Measurements from ENCODE around the gene THBS3.
A peak's percentile ranks its signal among the peaks of the same experiment; 100 is the strongest.
"Not testable (repeated sequence)": the region's sequence is repeated elsewhere in the genome, so short reads cannot be mapped to it uniquely, and the experiment has no call there.

THBS3 gene

GRCh38 chr1:155233502-155233901 is 25.8 kb upstream of the THBS3 start:
- not testable (repeated sequence) for DNase-seq

- DNase-seq = not testable (repeated sequence)
Measured at GRCh38 chr1:155232001-155232978, 24.6 kb upstream of the THBS3 start.

- DNase-seq = not testable (repeated sequence)
Measured at GRCh38 chr1:155231302-155231701, 23.6 kb upstream of the THBS3 start.

GRCh38 chr1:155228096-155228427 is 20.4 kb upstream of the THBS3 start:
- no peak for DNase-seq

DNA sequence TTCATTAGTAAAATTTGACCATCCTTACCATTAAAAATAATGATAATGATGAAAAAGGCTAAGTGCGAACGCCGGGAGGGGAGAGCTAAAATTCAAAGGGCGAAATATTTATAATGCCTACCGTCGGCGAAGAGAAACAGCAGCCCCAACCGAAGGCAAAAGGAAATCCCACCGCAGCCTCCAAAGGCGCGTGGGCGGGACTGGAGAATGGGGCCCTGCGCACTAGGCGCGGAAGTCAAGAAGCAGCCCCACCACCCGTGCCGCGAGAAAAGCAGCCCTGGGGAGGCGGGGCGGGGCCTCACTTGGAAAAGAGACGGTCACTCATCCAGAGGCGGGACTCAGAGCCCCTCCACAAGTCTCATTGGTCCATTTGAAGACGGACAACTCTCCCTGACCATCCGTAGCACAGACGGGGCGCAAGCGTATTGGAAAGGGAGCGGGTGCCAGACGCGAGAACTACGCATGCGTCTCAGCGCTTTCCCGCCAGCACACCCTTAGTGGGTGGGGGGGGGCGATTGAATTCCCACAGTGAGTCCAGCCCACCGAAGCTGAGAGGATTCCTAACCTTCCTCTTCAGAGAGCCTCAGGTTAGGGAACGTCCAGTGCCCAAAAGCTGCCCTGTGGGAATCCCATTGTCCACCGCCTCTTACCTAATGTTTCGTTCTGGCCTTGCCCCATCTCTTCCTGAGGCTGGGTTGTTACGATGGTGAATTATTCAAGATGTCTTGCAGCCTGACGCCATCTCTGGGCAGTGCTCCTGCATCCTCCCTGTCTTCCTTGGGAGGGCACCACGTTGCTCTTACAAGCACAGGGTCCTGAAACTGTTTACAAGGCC is 19.8 kb upstream of the THBS3 start:
- DNase-seq = peak; percentile 99

- DNase-seq = peak; percentile 62
Measured at GRCh38 chr1:155226910-155227260, 19.2 kb upstream of the THBS3 start.

- peak; percentile 87 for DNase-seq
Measured at GRCh38 chr1:155226188-155226909, 18.7 kb upstream of the THBS3 start.

- not testable (repeated sequence) for DNase-seq
Measured at GRCh38 chr1:155225404-155225759, 17.7 kb upstream of the THBS3 start.

DNA sequence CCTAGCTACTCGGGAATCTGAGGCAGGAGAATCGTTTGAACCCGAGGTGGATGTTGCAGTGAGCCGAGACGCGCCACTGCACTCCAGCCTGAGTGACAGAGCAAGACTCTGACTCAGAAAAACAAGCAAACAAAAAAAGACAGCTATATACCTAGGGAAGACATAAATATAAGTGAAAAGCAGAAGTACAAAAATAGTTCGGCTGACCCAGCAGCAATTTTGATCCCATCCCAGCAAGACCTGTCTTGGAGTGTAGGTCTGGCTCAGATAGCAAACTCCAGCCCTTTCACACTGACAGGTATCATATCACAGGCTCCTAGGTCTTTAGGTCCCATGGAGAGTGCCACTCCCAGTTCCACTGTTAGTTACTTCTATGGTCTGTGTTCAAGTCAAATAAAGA is 15.3 kb upstream of the THBS3 start:
- peak; percentile 29 for DNase-seq

DNA sequence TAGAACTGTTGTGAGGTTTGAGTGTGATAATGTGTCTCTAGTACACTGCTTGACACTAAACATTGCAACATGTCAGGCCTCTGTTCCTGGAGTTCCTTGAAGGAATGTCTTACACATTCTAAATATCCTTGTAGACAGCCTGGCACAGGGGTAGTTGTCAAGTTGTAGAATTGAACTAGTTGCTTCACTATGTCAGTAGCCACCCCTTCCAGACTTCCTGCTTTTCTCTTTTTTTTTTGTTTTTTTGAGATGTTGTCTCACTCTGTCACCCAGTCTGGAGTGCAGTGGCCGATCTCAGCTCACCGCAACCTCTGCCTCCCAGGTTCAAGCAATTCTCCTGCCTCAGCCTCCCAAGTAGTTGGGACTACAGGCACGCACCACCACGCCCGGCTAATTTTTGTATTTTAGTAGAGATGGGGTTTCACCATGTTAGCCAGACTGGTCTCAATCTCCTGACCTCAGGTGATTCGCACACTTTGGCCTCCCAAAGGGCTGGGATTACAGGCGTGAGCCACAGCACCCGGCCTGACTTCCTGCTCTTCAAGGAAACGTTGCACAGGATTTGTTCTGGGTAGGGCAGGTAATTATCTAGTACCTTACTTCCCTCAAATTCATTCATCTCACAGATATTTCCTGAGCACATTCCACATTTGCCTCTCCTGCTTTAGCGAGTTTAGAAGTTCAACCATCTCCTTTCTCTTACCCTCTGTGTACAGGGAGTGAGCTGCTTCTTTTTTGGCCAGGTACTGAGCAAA is 12.7 kb upstream of the THBS3 start:
- DNase-seq = not testable (repeated sequence)

GRCh38 chr1:155219592-155220031 is 11.9 kb upstream of the THBS3 start:
- peak; percentile 70 for DNase-seq

GRCh38 chr1:155218854-155219591 is 11.3 kb upstream of the THBS3 start:
- peak; percentile 53 for DNase-seq

- DNase-seq = not testable (repeated sequence)
Measured at GRCh38 chr1:155214702-155215101, 7.0 kb upstream of the THBS3 start.

DNA sequence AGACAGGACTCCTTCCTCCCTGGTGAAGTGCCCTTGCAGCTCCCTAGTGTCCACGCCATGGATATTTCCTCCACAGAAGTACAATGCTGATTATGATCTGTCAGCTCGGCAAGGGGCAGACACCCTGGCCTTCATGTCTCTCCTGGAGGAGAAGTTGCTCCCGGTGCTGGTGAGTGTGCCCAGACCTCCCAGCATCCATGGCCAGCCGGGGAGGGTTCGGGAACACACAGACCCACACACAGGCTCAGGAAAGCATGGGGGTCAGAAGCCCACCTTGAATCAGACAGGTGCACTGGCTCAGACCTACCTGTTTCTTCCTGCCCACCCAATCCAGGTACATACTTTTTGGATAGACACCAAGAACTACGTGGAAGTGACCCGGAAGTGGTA is 4.3 kb upstream of the THBS3 start:
- not testable (repeated sequence) for DNase-seq

DNA sequence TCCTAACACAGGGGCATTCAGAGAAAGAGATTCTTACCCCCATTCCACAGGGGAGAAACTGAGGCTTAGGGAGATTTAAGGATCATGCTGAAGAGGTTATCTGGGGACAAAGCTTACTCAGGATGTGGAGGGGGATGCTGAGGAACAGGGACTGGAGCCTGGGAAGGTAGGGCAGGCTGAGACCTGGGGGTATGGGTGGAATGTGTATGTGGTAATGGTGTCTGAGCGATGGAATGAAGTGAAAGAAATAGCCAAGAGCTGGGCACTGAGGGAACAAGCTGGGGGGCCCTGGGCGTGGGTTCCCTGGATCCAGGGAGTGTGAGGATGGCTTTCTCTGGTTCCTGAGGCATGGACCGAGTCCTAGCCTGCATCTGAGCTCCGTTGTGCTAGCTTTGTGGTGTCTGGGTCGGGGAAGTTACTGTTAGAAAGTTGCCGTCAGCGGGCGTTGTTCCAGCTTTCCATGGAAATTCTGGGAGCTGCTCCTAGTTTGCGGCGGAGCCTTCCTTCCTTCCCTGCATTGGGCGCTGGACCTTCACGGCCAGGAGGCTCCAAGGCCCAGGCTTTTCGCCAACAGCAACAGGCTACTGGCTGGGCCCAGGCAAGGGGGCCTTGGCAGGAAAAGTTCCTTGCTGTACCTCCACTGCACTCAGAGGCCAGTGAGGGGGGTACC is 3.8 kb upstream of the THBS3 start:
- DNase-seq = not testable (repeated sequence)

DNA sequence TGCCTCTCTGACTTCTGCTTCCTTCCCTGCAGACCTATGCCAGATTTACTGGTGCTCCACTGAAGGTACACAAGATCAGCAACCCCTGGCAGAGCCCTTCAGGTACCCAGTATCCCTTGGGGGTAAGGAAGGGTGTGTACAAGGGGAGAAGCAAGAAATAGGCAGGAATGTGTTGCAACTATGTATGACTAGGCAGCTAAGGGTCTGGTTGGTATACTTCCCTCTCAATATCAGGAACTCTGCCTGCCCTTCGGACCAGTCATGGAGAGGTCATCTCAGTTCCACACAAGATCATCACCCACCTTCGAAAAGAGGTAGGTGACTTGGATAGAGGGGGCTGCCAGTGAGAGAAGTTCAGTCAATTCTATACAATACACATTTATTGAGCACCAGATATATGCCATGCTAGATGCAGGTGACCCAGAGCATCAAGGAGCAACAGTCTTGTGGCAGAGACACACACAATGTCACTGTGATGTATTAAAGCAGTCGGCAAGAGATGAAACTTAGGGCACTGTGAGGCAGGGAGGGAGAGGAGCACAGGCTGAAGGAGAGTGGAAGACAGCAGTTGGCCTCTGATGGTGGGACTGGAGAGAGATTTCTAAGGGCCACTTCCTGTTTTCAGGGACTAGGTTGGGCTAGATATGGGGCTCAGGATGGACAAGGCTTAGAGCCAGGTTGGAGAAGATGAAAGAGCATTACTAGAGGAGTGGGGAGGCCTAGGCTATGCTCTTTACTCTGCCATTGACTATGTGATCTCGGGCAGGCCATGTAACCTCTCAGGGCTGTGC is 2.8 kb upstream of the THBS3 start:
- DNase-seq = peak; percentile 72

GRCh38 chr1:155209312-155209721 is 1.6 kb upstream of the THBS3 start:
- no peak for DNase-seq

DNA sequence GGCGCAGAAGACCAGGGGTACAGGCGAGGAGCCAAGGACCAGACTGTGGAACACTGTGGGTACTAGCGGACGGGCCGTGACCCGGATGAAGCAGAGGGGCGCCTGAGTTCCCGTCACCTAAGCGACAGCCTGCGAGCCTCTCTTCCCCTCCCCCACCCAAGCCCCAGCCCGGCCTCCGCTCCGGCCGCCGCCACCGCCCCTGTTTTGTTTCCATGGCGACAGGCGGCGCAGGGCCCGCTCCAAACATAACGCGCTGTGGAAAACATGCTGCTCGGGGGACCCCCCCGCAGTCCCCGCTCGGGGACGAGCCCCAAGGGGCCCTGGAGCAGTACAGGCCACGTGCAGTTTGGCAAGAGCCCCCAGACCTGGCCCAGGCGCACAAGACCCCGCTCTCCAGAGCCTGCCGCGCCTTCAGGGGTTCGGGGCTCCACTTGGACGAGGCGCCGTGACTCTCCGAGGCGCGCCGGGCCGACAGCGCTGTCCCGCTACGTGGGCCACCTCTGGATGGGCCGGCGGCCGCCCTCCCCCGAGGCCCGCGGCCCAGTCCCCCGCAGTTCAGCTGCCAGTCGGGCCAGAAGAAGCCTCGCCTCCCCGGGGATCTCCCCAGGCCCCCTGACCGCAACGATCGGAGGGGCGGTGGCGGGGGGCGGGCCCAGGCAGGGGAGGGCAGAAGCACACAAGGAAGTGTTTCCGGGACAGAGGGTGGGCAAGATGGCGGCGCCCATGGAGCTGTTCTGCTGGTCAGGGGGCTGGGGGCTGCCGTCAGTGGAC is 1.0 kb upstream of the THBS3 start, which contains the start of gene MTX1:
Gene MTX1 (plus strand): TSS at position 155 of the 771 bp plus-strand sequence. CDS start 110 bp downstream, at position 265.
- peak; percentile 90 for DNase-seq
